Superior temporal gyrus (tissue), 1 donor: Measurements from ENCODE around the gene MAP7.
"Not testable (repeated sequence)": the region's sequence is repeated elsewhere in the genome, so short reads cannot be mapped to it uniquely, and the experiment has no call there.

ENCODE experiments used
- DNase-seq: peaks from one replicate; pipeline ENCODE4 v3.0.0-alpha.2; 2016; ENCODE audit errors: extremely low spot score

Gene MAP7

GRCh38 chr6:136470044-136470443, 80.2 kb downstream of the MAP7 start:
- DNase-seq: peak; percentile 66

GRCh38 chr6:136469154-136469553, 81.1 kb downstream of the MAP7 start:
- DNase-seq: no peak

- peak; percentile 95 for DNase-seq
Measured at GRCh38 chr6:136468711-136469110, 81.5 kb downstream of the MAP7 start.

GRCh38 chr6:136467186-136467585, 83.0 kb downstream of the MAP7 start:
- peak; percentile 64 for DNase-seq

- DNase-seq: peak; percentile 66
Measured at GRCh38 chr6:136466777-136467176, 83.4 kb downstream of the MAP7 start.

GRCh38 chr6:136465766-136466303, 84.4 kb downstream of the MAP7 start:
- peak; percentile 60 for DNase-seq

GRCh38 chr6:136464874-136465273, 85.3 kb downstream of the MAP7 start:
- peak; percentile 83 for DNase-seq

- DNase-seq: no peak
Measured at GRCh38 chr6:136464148-136464547, 86.1 kb downstream of the MAP7 start.

GRCh38 chr6:136463743-136464142, 86.5 kb downstream of the MAP7 start:
- DNase-seq: peak; percentile 61

GRCh38 chr6:136446579-136447187, 103.5 kb downstream of the MAP7 start:
- no peak for DNase-seq

GRCh38 chr6:136446145-136446544, 104.1 kb downstream of the MAP7 start:
- no peak for DNase-seq

GRCh38 chr6:136445063-136445462, 105.2 kb downstream of the MAP7 start:
- DNase-seq: no peak

GRCh38 chr6:136440203-136440602, 110.0 kb downstream of the MAP7 start:
- DNase-seq: no peak

- no peak for DNase-seq
Measured at GRCh38 chr6:136439514-136440190, 110.6 kb downstream of the MAP7 start.

GRCh38 chr6:136438441-136438840, 111.8 kb downstream of the MAP7 start:
- DNase-seq: no peak

- no peak for DNase-seq
Measured at GRCh38 chr6:136437246-136437645, 113.0 kb downstream of the MAP7 start.

GRCh38 chr6:136435101-136435500, 115.1 kb downstream of the MAP7 start:
- peak; percentile 63 for DNase-seq

GRCh38 chr6:136431306-136431705, 118.9 kb downstream of the MAP7 start:
- not testable (repeated sequence) for DNase-seq

- DNase-seq: peak; percentile 72
Measured at GRCh38 chr6:136429264-136430065, 120.8 kb downstream of the MAP7 start.

GRCh38 chr6:136427378-136427717, 122.9 kb downstream of the MAP7 start:
- DNase-seq: no peak

- DNase-seq: peak; percentile 55
Measured at GRCh38 chr6:136426627-136427377, 123.4 kb downstream of the MAP7 start.

- DNase-seq: no peak
Measured at GRCh38 chr6:136425793-136426192, 124.4 kb downstream of the MAP7 start.
